HFF-Myc (cell line): ENCODE data around the gene HAAO.

Experiments used
- DNase-seq: peaks from one replicate; pipeline ENCODE4 v3.0.0-alpha.2; 2011; ENCODE audit warnings: low read depth; ENCODE audit errors: extremely low read depth
- H3K4me3 ChIP-seq: replicated peaks from 2 replicates; pipeline ENCODE4 v1.5.1; 2011; ENCODE audit warnings: low read depth, mild to moderate bottlenecking, control low read depth, low read length
- CTCF ChIP-seq: IDR thresholded peaks from 2 replicates; pipeline ENCODE4 v1.5.1; 2012; ENCODE audit warnings: mild to moderate bottlenecking, low read depth, low read length, control low read depth; ENCODE audit errors: missing control alignments

Gene HAAO

GRCh38 chr2:42769583-42770287 is 22.6 kb downstream of the HAAO start:
- no peak overlapping the region for H3K4me3 ChIP-seq
- DNase-seq, result no peak
- TF ChIP-seq CTCF, result no peak

GRCh38 chr2:42768706-42769256 is 23.6 kb downstream of the HAAO start:
- TF ChIP-seq CTCF, result no peak
- H3K4me3 ChIP-seq, result no peak overlapping the region
- no peak for DNase-seq

GRCh38 chr2:42767899-42768705 is 24.3 kb downstream of the HAAO start:
- no peak for TF ChIP-seq CTCF
- no peak overlapping the region for H3K4me3 ChIP-seq
- no peak for DNase-seq

- H3K4me3 ChIP-seq, result no peak overlapping the region
- DNase-seq, result no peak
- TF ChIP-seq CTCF, result no peak
Measured at GRCh38 chr2:42767080-42767898, 25.1 kb downstream of the HAAO start.

- no peak for TF ChIP-seq CTCF
- H3K4me3 ChIP-seq, result no peak overlapping the region
- no peak for DNase-seq
Measured at GRCh38 chr2:42765686-42766085, 26.7 kb downstream of the HAAO start.

GRCh38 chr2:42764901-42765300 is 27.5 kb downstream of the HAAO start:
- no peak overlapping the region for H3K4me3 ChIP-seq
- no peak for DNase-seq
- TF ChIP-seq CTCF, result no peak
